CD4-positive, CD25-positive, alpha-beta regulatory T cell (primary cell): Measurements from ENCODE around the gene VWA1. TPM values are rescaled to one million over a fixed set of nuclear protein-coding genes. Genes with fewer than 3 reads are reported as not detected.

Source experiments
- ATAC-seq, 2 donors: fragments of 150-1000 bp; cut with Tn5 transposase; one replicate each; pipeline ENCODE4 v1.10.0; 2021; ENCODE audit warnings: low read depth in 2 of 2, moderate number of reproducible peaks in 2 of 2, moderate library complexity in 1 of 2
- DNase-seq, 3 donors: peaks; one replicate each; pipeline versions ENCODE4 v3.0.0 to v3.0.0-alpha.2; 2012 to 2022; ENCODE audit warnings: mixed read lengths in 1 of 3
- H3K27ac ChIP-seq: one replicate; pipeline ENCODE4 v1.7.0; 2013; ENCODE audit warnings: mild to moderate bottlenecking, low read length; ENCODE audit not compliant: insufficient read depth, poor library complexity, severe bottlenecking
- H3K27me3 ChIP-seq: one replicate; pipeline ENCODE4 v1.7.0; 2013; ENCODE audit warnings: low read length; ENCODE audit not compliant: control insufficient read depth, insufficient read depth
- H3K36me3 ChIP-seq: one replicate; pipeline ENCODE4 v1.7.0; 2013; ENCODE audit warnings: mild to moderate bottlenecking, low read length, moderate library complexity; ENCODE audit not compliant: control insufficient read depth, insufficient read depth
- H3K4me1 ChIP-seq: 2 replicates; pipeline ENCODE4 v1.7.0; 2013; ENCODE audit warnings: mild to moderate bottlenecking, low read length; ENCODE audit not compliant: insufficient read depth, control insufficient read depth, poor library complexity, severe bottlenecking
- H3K4me3 ChIP-seq: one replicate; pipeline ENCODE4 v1.7.0; 2013; ENCODE audit warnings: low read depth, mild to moderate bottlenecking, low read length, moderate library complexity
- H3K9me3 ChIP-seq, 2 experiments: 1 replicate in 1 of 2; 2 replicates in 1 of 2; pipeline ENCODE4 v1.7.0; 2013; ENCODE audit warnings: low read length in 2 of 2, mild to moderate bottlenecking in 1 of 2, moderate library complexity in 1 of 2; ENCODE audit not compliant: control insufficient read depth in 2 of 2
- H3K27ac Mint-ChIP-seq, 3 donors: one replicate each; pipeline ENCODE4 v1.8.0; 2020 to 2022; ENCODE audit warnings: mild to moderate bottlenecking in 3 of 3, mixed read lengths in 3 of 3, moderate library complexity in 2 of 3
- H3K27me3 Mint-ChIP-seq: one replicate; pipeline ENCODE4 v1.8.0; 2022; ENCODE audit warnings: mild to moderate bottlenecking, mixed read lengths
- H3K36me3 Mint-ChIP-seq: one replicate; pipeline ENCODE4 v1.8.0; 2020; ENCODE audit warnings: mixed read lengths
- H3K4me1 Mint-ChIP-seq, 4 donors: one replicate each; pipeline ENCODE4 v1.8.0; 2020 to 2022; ENCODE audit warnings: mixed read lengths in 4 of 4, mild to moderate bottlenecking in 1 of 4
- H3K4me3 Mint-ChIP-seq, 4 donors: one replicate each; pipeline ENCODE4 v1.8.0; 2020 to 2022; ENCODE audit warnings: mild to moderate bottlenecking in 4 of 4, mixed read lengths in 4 of 4, moderate library complexity in 3 of 4
- H3K9me3 Mint-ChIP-seq, 7 donors: one replicate each; pipeline ENCODE4 v1.8.0; 2020 to 2022; ENCODE audit warnings: mixed read lengths in 7 of 7, mild to moderate bottlenecking in 3 of 7, moderate library complexity in 2 of 7
- polyA plus RNA-seq, 4 donors: library from polyadenylated mRNA; unstranded; fragments of 300-500 nt; fragmentation: Illumina TruSeq; gene quantifications; one replicate each; pipeline ENCODE4 v1.2.3, GENCODE V29; 2021
- total RNA-seq: library from RNA; stranded (reverse); gene quantifications from one replicate; pipeline ENCODE4 v1.2.3, GENCODE V29; 2022

The VWA1 gene, protein sequence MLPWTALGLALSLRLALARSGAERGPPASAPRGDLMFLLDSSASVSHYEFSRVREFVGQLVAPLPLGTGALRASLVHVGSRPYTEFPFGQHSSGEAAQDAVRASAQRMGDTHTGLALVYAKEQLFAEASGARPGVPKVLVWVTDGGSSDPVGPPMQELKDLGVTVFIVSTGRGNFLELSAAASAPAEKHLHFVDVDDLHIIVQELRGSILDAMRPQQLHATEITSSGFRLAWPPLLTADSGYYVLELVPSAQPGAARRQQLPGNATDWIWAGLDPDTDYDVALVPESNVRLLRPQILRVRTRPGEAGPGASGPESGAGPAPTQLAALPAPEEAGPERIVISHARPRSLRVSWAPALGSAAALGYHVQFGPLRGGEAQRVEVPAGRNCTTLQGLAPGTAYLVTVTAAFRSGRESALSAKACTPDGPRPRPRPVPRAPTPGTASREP
- not detected for total RNA-seq
- polyA plus RNA-seq = not detected

DNA sequence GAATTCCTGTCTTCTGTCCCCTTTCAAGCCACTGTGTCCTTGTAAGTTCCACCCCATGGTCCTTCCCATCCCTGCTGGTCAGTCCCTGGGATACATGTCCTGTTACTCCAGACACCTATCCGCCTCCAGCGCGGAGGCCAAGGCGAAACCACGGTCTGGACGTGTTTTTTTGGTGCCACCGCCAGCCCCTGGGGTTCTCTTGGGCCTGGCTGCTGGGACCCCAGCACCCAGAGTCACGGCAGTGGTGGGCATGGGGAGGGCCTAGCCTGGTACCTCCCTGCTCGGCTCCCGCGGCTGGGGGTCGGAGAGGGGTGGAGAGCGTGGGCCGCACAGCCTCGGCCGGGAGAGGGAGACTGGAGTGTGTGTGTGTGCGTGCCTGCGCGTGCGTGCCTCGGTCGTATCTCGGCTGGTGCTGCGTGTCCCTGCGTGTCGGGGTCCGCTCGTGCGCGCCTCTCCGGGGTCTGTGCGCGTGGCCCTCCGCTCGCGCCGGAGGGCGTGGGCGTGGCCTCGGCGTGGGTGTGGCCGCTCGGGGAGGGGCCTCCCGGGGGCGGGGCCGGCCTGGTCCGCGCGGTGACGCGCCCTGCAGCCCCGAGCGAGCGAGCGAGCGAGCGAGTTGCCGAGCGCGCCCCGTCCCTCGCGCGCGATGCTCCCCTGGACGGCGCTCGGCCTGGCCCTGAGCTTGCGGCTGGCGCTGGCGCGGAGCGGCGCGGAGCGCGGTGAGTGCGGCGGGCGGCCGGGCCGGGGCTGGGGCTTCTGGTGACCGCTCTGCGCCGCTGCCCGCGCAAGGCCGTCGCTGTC is at the start of gene VWA1:
Gene VWA1, plus strand, starts transcription at position 585 of the 798 bp plus-strand sequence. Its CDS starts 59 bp downstream, at position 644.
- no peak within 1 kb of the TSS for H3K27ac ChIP-seq
- no peaks in the 10 kb centered on the region for H3K36me3 ChIP-seq
- no peak within 1 kb of the TSS for H3K27ac Mint-ChIP-seq
- H3K36me3 Mint-ChIP-seq = no peaks in the 10 kb centered on the region
- ATAC-seq (peak; percentile 67 to 71), DNase-seq (peak; percentile 27 to 49 (median 37))
- H3K4me3 Mint-ChIP-seq = peak within 1 kb of the TSS in 3 of 4 donors; percentile 36 to 75 (median 68)
- peaks cover 4% of the 10 kb centered on the region for H3K27me3 ChIP-seq
- H3K4me1 Mint-ChIP-seq = peaks cover 0 to 3% (median 0%) of the 10 kb centered on the region in 4 donors
- peaks cover 17% of the 10 kb centered on the region for H3K27me3 Mint-ChIP-seq
- no peak within 1 kb of the TSS for H3K4me3 ChIP-seq
- peaks cover 11% of the 10 kb centered on the region for H3K4me1 ChIP-seq
- no peaks in the 10 kb centered on the region for H3K9me3 Mint-ChIP-seq
- no peaks in the 10 kb centered on the region for H3K9me3 ChIP-seq

DNA sequence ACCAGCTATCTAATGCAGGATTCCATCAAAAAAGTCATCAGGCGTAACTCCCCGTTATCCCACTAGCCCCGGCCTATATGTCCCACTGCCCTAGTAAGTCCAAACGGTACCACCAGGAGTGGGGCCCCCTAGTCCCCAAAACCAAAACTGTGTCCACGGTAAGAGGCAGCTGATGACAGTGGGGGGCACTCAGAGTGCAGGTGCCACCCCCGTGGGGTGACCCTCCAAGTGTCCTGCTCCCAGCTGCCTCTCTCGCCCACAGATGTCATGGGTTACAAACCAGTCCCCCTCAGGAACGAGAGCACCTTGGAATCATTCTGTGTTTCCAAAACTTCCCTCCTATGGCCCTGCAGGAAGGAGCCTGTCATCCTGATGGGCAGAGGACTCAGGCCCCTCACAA is 49.6 kb upstream of the VWA1 start:
- H3K27ac Mint-ChIP-seq = no peak overlapping the region

DNA sequence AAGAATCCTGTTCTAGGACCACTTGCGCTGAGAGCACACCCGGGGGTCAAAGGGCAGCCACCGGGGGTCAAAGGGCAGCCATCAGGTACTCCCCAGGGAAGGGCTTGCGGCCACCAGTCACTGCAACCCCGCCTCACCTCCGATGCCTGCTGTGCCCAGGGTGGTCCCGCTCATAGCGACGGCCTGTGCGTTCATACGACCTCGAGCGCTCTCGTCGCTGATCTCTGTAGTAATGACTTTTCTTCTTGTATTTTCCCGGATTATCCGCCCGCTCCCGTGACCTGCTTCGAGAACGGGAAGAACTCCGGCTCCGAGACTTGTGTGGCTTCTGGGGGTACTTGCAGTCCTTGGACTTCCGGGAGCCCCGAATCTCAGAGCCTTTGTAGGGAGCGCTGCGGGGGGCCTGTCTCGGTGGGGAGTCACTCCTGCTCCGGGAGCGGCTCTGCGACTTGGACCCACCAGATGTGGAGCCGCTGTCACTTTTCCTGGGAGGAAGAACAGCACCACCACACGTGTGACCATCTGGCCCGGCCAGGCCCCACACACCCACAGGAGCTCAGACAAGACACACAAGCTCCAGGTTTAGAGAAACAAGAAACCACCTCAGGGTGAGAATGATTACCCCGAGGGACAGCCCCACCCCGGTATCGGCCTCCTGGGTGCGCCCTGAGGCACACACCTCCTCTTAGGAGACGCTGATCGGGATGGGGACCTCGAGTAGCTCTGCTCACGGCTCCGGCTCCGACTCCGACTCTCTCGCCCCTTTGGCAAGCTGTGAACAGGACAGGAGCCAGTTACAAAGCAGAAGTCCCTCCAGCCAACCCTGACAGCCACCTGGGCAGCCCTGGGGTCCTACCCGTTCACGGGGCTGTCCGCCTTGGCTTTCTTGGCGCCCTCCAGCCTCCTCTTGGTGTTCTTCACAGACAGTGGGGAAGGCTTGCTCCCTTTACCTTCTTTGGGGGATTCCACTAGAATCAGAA is 48.1 kb upstream of the VWA1 start:
- Histone ChIP-seq H3K9me3 (no peaks in the 10 kb centered on the region), H3K36me3 (peaks cover 62% of the 10 kb centered on the region), H3K4me1 (no peaks in the 10 kb centered on the region), H3K27me3 (no peaks in the 10 kb centered on the region), H3K27ac (no peak overlapping the region), H3K4me3 (no peak overlapping the region)
- H3K27ac Mint-ChIP-seq = no peak overlapping the region
- H3K4me3 Mint-ChIP-seq = no peak overlapping the region
- H3K4me1 Mint-ChIP-seq = peaks cover 0 to 6% (median 3%) of the 10 kb centered on the region in 4 donors
- H3K9me3 Mint-ChIP-seq = no peaks in the 10 kb centered on the region
- DNase-seq = no peak
- peaks cover 38% of the 10 kb centered on the region for H3K36me3 Mint-ChIP-seq
- ATAC-seq = no peak
- H3K27me3 Mint-ChIP-seq = no peaks in the 10 kb centered on the region

More for the DNA sequence above, 49.6 kb upstream of the VWA1 start:
- Mint-ChIP-seq H3K4me3 (no peak overlapping the region), H3K27me3 (no peaks in the 10 kb centered on the region), H3K4me1 (no peaks in the 10 kb centered on the region), H3K36me3 (peaks cover 29% of the 10 kb centered on the region), H3K9me3 (no peaks in the 10 kb centered on the region)
- Histone ChIP-seq H3K4me3 (no peak overlapping the region), H3K36me3 (peaks cover 47% of the 10 kb centered on the region), H3K9me3 (no peaks in the 10 kb centered on the region), H3K27me3 (no peaks in the 10 kb centered on the region), H3K4me1 (no peaks in the 10 kb centered on the region), H3K27ac (no peak overlapping the region)
- no peak for ATAC-seq
- DNase-seq = no peak

DNA sequence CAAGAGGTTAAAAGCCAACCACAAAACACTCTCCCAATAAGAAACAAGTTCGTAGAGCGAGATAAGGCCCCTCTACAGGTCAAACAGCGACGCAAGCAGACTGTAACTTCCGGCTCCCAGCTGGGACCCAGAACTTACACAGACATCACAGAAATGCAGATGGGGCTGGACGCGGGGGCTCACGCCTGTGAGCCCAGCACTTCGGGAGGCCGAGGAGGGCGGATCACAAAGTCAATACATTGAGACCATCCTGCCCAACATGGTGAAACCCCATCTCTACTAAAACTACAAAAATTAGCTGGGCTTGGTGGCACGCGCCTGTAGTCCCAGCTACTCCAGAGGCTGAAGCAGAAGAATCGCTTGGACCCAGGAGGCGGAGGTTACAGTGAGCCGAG is 47.4 kb upstream of the VWA1 start:
- Mint-ChIP-seq H3K27me3 (no peaks in the 10 kb centered on the region), H3K36me3 (peaks cover 42% of the 10 kb centered on the region), H3K4me3 (no peak overlapping the region), H3K4me1 (peaks cover 0 to 9% (median 3%) of the 10 kb centered on the region in 4 donors), H3K27ac (no peak overlapping the region), H3K9me3 (no peaks in the 10 kb centered on the region)
- Histone ChIP-seq H3K36me3 (peaks cover 69% of the 10 kb centered on the region), H3K4me1 (no peaks in the 10 kb centered on the region), H3K4me3 (no peak overlapping the region), H3K27me3 (no peaks in the 10 kb centered on the region), H3K27ac (no peak overlapping the region), H3K9me3 (no peaks in the 10 kb centered on the region)
- DNase-seq (no peak), ATAC-seq (no peak)

DNA sequence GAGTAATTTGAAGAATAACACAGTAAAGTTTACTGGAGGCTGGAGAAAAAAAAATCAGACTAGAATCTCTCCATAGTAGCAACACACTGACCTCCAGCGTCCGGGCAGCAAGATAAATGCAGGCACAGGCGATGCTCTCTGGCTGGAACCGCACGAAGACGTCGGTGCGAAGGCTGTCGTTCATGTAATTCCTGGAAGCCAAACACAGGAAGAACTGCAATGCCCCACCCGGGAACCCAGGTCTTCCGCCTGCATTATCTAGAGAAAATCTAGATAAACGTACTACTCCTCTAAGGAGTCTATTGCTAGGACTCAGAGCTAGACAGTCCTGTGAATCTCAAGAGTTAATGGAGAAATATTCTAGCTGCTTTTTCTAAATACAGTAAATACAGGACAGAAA is 44.8 kb upstream of the VWA1 start:
- Mint-ChIP-seq H3K36me3 (peaks cover 63% of the 10 kb centered on the region), H3K4me1 (peaks cover 0 to 26% (median 11%) of the 10 kb centered on the region in 4 donors), H3K27me3 (no peaks in the 10 kb centered on the region), H3K27ac (no peak overlapping the region), H3K9me3 (no peaks in the 10 kb centered on the region), H3K4me3 (no peak overlapping the region)
- no peak overlapping the region for H3K4me3 ChIP-seq
- H3K9me3 ChIP-seq = no peaks in the 10 kb centered on the region
- H3K27me3 ChIP-seq = no peaks in the 10 kb centered on the region
- no peak overlapping the region for H3K27ac ChIP-seq
- ATAC-seq (no peak), DNase-seq (no peak)
- peaks cover 92% of the 10 kb centered on the region for H3K36me3 ChIP-seq
- H3K4me1 ChIP-seq = no peaks in the 10 kb centered on the region

DNA sequence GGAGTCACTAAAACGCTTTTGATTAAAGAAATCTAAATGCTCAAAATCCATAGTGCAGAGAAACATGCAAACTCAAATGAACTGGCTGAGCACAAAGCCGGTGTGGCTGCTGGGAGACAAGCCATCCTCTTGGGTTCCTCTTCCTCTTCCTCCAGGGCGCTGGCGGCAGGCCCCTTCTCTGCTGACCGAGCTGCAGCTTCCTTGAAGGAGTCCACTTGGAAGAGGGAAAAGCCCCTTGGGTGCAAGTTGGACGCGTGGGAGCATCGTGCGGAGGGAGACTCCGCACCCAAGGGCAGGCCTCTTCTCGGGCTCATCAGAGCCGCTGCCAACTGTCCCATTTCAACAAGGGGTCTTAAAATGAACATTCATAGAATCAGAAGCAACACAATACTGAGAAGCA is 44.3 kb upstream of the VWA1 start:
- H3K27ac Mint-ChIP-seq = peak overlapping the region in 1 of 3 donors; percentile 18

DNA sequence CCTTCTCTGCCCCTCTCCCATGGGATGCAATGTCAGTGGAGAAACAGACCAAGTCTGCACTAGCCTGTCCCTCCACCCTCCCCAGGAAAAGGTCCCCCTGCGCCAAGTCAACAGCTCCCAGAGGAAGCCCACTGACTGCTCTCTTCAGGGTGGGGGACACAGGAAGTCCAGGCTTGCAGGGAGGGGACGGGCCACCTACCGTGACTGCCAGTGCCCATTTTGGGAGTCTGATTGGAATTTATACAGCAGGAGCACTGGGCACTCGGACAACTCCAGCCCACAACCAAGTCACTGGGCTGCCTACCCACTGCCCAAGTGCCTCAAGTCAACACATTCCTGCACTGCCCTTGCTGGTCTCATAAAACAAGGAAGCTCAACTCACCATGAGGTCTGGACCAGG is 42.5 kb upstream of the VWA1 start:
- no peaks in the 10 kb centered on the region for H3K27me3 ChIP-seq
- H3K4me1 ChIP-seq = peaks cover 10% of the 10 kb centered on the region
- no peaks in the 10 kb centered on the region for H3K9me3 ChIP-seq
- Mint-ChIP-seq H3K27me3 (no peaks in the 10 kb centered on the region), H3K36me3 (peaks cover 55% of the 10 kb centered on the region), H3K4me1 (peaks cover 0 to 40% (median 16%) of the 10 kb centered on the region in 4 donors), H3K4me3 (no peak overlapping the region), H3K27ac (peak overlapping the region in 1 of 3 donors; percentile 56), H3K9me3 (no peaks in the 10 kb centered on the region)
- DNase-seq (no peak), ATAC-seq (no peak)
- H3K36me3 ChIP-seq = peaks cover 86% of the 10 kb centered on the region
- H3K4me3 ChIP-seq = no peak overlapping the region
- H3K27ac ChIP-seq = no peak overlapping the region

More for the DNA sequence above, 44.3 kb upstream of the VWA1 start:
- Histone ChIP-seq H3K9me3 (no peaks in the 10 kb centered on the region), H3K4me3 (no peak overlapping the region), H3K27ac (no peak overlapping the region), H3K4me1 (no peaks in the 10 kb centered on the region), H3K27me3 (no peaks in the 10 kb centered on the region), H3K36me3 (peaks cover 91% of the 10 kb centered on the region)
- Mint-ChIP-seq H3K27me3 (no peaks in the 10 kb centered on the region), H3K4me3 (no peak overlapping the region), H3K4me1 (peaks cover 0 to 29% (median 12%) of the 10 kb centered on the region in 4 donors), H3K9me3 (no peaks in the 10 kb centered on the region), H3K36me3 (peaks cover 64% of the 10 kb centered on the region)
- ATAC-seq (no peak), DNase-seq (no peak)
